ENCODE measurements around the gene UNC5C.

Gene UNC5C

DNA sequence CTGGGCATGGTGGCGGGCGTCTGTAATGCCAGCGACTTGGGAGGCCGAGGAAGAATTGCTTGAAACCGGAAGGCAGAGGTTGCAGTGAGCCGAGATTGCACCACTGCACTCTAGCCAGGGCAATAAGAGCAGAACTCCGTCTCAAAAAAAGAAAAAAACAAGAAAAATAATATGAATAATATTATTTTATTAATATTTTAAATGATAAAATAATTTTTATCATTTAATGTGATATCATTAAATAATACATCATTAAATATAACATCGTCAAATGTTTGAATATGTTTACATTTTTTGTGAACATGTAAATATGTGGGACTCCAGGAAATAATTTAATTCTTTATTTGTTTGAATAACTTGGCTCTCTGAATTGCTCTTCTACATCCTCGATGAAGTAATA lies 15.5 kb downstream of the UNC5C start:
- DNase-seq, result no peak
- TF ChIP-seq, protein P1, sequence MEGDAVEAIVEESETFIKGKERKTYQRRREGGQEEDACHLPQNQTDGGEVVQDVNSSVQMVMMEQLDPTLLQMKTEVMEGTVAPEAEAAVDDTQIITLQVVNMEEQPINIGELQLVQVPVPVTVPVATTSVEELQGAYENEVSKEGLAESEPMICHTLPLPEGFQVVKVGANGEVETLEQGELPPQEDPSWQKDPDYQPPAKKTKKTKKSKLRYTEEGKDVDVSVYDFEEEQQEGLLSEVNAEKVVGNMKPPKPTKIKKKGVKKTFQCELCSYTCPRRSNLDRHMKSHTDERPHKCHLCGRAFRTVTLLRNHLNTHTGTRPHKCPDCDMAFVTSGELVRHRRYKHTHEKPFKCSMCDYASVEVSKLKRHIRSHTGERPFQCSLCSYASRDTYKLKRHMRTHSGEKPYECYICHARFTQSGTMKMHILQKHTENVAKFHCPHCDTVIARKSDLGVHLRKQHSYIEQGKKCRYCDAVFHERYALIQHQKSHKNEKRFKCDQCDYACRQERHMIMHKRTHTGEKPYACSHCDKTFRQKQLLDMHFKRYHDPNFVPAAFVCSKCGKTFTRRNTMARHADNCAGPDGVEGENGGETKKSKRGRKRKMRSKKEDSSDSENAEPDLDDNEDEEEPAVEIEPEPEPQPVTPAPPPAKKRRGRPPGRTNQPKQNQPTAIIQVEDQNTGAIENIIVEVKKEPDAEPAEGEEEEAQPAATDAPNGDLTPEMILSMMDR (IDR thresholded peaks at IDR 0.05), result no peak
- intact Hi-C loops (cut with DNase I; ENCODE audit: low total_unique reads), result no loop called here

DNA sequence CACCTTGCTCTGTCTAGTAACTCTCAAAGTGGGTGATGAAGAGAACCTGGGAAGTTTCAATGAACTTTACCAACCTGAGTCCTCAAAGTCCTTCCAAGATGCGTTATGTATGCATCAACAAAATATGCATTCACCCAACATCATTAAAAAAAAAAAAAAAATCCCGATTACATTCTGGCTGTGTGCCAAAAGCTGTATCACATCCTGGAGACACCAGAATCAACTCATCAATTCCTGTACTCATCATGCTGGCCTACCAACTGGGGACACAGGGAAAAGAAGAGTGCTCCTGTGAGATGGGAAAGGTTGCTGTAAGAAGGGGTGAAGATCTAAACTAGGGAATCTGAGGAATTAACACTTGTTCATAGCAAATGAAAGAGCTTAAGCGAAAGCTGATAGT lies 16.5 kb downstream of the UNC5C start:
- no peak for DNase-seq
- Histone ChIP-seq H3K36me3 (no peaks in the 10 kb centered on the region), H3K27me3 (no peaks in the 10 kb centered on the region), H3K9me3 (no peaks in the 10 kb centered on the region), H3K27ac (peak overlapping the region; percentile 96 to 98), H3K4me3 (no peak overlapping the region), H3K4me1 (peaks cover 0 to 81% (median 8%) of the 10 kb centered on the region in 4 donors)
- intact Hi-C loops (cut with DNase I; ENCODE audit: low total_unique reads), result no loop called here
- TF ChIP-seq, protein P1 (IDR thresholded peaks at IDR 0.05), result no peak

More for the DNA sequence above, 15.5 kb downstream of the UNC5C start:
- Histone ChIP-seq H3K4me3 (peak overlapping the region; percentile 2 to 14), H3K9me3 (no peaks in the 10 kb centered on the region), H3K4me1 (peaks cover 0 to 71% (median 8%) of the 10 kb centered on the region in 4 donors), H3K27ac (peak overlapping the region; percentile 96 to 98), H3K36me3 (no peaks in the 10 kb centered on the region), H3K27me3 (no peaks in the 10 kb centered on the region)

DNA sequence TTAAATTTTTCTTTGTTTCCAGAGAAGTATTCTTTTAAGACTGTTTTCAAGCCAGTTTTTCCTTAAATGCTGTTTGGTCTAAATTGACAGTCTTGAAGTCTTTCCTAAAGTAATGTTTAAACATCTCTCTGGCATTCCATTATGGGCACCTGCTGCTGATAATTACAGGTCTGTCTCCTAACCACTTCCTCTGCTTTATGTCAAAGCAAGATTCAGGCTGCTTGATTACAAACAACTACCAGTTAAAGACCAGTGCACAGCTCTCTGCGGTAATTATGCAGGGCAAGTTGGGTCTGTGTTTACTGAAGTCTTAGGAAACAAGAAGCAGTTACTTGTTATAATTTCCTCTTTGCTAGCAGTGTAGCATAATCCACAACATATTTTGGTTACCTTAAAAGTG lies 17.6 kb downstream of the UNC5C start:
- Histone ChIP-seq H3K27ac (peak overlapping the region in 1 of 2 donors; percentile 98), H3K9me3 (no peaks in the 10 kb centered on the region), H3K4me3 (no peak overlapping the region), H3K4me1 (peaks cover 0 to 77% (median 8%) of the 10 kb centered on the region in 4 donors), H3K27me3 (no peaks in the 10 kb centered on the region), H3K36me3 (no peaks in the 10 kb centered on the region)
- intact Hi-C loops (cut with DNase I; ENCODE audit: low total_unique reads), result no loop called here
- no peak for DNase-seq
- TF ChIP-seq, protein P1 (IDR thresholded peaks at IDR 0.05), result no peak

DNA sequence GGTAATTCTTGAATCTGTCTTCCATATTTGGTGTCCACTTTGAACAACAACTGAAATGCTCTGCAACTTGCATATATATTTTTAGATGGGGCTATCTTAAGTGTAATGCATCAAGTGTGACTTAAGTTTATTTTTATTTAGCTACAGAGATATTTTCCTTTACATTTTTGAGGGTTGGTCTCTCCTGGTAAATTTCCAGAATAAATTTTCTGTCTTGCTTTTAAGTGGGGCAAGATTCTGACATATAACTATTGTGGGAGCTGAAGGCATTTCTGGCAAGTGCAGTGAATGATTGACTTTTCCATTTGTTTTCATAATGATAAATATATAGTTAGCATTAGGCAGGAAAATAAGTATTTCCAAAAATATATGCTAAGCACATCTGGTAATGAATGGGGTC lies 18.8 kb downstream of the UNC5C start:
- peak overlapping the region in 1 of 2 donors; percentile 98 for H3K27ac ChIP-seq
- intact Hi-C loops (cut with DNase I; ENCODE audit: low total_unique reads), result no loop called here
- no peaks in the 10 kb centered on the region for H3K27me3 ChIP-seq
- H3K9me3 ChIP-seq, result no peaks in the 10 kb centered on the region
- H3K4me1 ChIP-seq, result peaks cover 0 to 70% (median 8%) of the 10 kb centered on the region in 4 donors
- no peak for DNase-seq
- TF ChIP-seq, protein P1 (IDR thresholded peaks at IDR 0.05), result no peak
- H3K36me3 ChIP-seq, result no peaks in the 10 kb centered on the region
- H3K4me3 ChIP-seq, result no peak overlapping the region

DNA sequence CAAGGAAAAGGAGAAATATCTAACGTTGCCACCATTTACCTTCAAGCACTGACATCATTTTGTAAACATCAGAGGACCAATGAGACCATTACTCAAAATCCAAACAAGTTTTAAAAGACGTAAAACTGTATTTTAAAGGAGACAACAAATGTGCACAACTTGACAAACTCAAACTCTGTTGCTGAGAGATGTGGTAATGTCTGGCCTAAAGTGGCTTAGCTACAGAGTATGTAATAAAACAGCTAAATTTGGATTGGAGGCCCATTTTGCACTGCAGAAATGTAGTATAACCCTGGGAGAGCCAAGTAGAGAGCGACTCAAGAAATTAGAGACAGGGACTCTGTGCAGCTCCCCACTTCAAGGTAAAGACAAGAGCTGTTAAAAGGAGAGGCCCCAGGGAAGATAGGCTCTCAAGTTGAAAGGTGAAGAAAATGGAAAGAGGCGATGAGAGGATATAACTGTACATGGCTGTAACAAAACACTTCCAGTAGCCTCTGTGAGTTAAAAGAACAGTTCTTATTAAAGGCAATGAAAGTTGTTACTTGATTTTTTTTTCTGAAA lies 20.3 kb downstream of the UNC5C start:
- intact Hi-C loops (cut with DNase I; ENCODE audit: low total_unique reads), result no loop called here
- H3K9me3 ChIP-seq, result no peaks in the 10 kb centered on the region
- TF ChIP-seq, protein P1 (IDR thresholded peaks at IDR 0.05), result no peak
- no peaks in the 10 kb centered on the region for H3K27me3 ChIP-seq
- DNase-seq, result no peak
- H3K4me3 ChIP-seq, result peak overlapping the region in 1 of 2 donors; percentile 33
- H3K27ac ChIP-seq, result peak overlapping the region; percentile 9 to 45
- H3K36me3 ChIP-seq, result no peaks in the 10 kb centered on the region
- H3K4me1 ChIP-seq, result peaks cover 0 to 76% (median 8%) of the 10 kb centered on the region in 4 donors
